ENCODE measurements around the gene ZNF718.
"Not testable (repeated sequence)": the region's sequence is repeated elsewhere in the genome, so short reads cannot be mapped to it uniquely, and the experiment has no call there.

ZNF718 gene

DNA sequence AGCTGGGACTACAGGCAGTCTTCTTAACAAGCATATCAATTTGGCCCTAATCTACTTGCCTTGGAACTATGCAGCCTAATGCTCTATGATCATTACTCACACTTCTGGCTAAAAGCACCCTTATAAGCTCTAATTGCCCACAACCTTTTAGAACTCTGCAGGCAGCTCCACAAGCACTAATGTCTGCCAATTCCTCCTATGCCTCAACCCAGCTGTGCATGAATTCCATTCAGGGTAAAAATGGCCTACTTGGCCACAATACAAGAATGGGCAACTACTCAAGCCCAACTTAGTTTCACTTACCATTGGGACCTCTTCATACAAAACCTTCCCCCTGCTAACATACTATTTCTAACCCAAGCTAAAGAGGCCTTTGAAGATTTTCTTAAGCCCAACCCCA, 51.7 kb downstream of the ZNF718 start:
- Histone ChIP-seq H3K9me3 (no peaks in the 10 kb centered on the region; the same call in 1 of the 2 replicates), H3K4me1 (no peaks in the 10 kb centered on the region)
- TF ChIP-seq, protein P1, sequence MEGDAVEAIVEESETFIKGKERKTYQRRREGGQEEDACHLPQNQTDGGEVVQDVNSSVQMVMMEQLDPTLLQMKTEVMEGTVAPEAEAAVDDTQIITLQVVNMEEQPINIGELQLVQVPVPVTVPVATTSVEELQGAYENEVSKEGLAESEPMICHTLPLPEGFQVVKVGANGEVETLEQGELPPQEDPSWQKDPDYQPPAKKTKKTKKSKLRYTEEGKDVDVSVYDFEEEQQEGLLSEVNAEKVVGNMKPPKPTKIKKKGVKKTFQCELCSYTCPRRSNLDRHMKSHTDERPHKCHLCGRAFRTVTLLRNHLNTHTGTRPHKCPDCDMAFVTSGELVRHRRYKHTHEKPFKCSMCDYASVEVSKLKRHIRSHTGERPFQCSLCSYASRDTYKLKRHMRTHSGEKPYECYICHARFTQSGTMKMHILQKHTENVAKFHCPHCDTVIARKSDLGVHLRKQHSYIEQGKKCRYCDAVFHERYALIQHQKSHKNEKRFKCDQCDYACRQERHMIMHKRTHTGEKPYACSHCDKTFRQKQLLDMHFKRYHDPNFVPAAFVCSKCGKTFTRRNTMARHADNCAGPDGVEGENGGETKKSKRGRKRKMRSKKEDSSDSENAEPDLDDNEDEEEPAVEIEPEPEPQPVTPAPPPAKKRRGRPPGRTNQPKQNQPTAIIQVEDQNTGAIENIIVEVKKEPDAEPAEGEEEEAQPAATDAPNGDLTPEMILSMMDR (IDR thresholded peaks at IDR 0.05; ENCODE audit: low read depth, low read length) = no peak

DNA sequence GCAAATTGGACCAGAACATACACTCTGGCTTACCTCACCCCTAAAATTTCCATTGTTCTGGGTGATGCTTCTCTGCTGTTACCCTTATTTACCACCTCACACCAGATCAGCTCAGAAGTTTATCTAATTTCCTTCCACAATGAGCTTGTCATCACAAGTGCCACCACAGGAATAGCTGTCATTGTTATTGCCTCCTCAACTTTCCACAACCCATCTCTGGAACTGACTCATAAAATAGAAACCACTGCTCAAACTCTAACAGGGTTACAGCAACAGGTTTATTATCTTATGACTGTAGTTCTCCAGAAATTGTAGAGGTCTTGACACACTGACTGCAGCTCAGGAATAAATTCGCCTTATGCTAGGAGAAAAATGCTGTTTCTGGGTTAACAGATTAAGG, 52.7 kb downstream of the ZNF718 start:
- Histone ChIP-seq H3K36me3 (no peaks in the 10 kb centered on the region), H3K4me3 (ENCODE audit: low read depth, low read length) (no peak overlapping the region), H3K27me3 (no peaks in the 10 kb centered on the region), H3K4me1 (no peaks in the 10 kb centered on the region), H3K9me3 (no peaks in the 10 kb centered on the region; the same call in 1 of the 2 replicates)
- DNase-seq = no peak
- TF ChIP-seq, protein P1 (IDR thresholded peaks at IDR 0.05; ENCODE audit: low read depth, low read length) = no peak

More for the DNA sequence above, 51.7 kb downstream of the ZNF718 start:
- Histone ChIP-seq H3K27me3 (no peaks in the 10 kb centered on the region), H3K36me3 (no peaks in the 10 kb centered on the region), H3K4me3 (ENCODE audit: low read depth, low read length) (no peak overlapping the region)
- DNase-seq = no peak

DNA sequence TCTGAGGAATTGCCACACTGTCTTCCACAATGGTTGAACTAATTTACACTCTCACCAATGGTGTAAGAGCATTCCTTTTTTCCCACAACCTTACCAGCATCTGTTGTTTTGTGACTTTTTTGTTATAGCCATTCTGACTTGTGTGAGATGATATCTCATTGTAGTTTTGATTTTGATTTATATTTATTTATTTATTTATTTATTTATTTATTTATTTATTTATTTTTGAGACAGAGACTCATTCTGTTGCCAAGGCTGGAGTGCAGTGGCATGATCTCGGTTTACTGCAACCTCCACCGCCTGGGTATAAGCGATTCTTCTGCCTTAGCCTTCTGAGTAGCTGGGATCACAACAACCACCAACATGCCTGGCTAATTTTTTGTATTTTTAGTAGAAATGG, 57.9 kb downstream of the ZNF718 start:
- DNase-seq; H3K9me3 ChIP-seq; H3K36me3 ChIP-seq; H3K4me3 ChIP-seq (ENCODE audit: low read depth, low read length); H3K4me1 ChIP-seq; H3K27me3 ChIP-seq: not testable (repeated sequence)

DNA sequence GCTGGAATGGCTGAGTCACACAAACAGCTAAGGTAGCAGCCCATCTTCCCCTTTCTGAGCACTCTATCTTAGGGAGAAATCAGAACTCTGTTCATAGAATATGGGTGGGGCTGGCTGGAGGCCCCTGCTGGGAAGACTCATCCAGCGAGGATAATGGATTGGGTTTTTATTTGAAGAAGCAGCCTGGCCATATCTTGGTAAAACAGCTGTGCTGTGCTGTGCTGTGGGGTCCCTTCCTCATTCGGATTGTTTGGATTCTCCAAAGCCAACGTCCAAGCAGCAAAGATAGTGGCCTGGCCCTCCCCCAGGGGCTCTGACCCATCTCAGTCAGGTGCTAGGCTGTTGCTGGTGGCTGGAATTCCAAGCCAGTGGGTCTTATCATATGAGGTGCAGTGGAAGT, 63.8 kb downstream of the ZNF718 start:
- Histone ChIP-seq H3K27me3 (no peaks in the 10 kb centered on the region), H3K4me1 (no peaks in the 10 kb centered on the region), H3K36me3 (no peaks in the 10 kb centered on the region), H3K4me3 (ENCODE audit: low read depth, low read length) (no peak overlapping the region), H3K9me3 (no peaks in the 10 kb centered on the region)
- TF ChIP-seq, protein P1 (IDR thresholded peaks at IDR 0.05; ENCODE audit: low read depth, low read length) = no peak
- DNase-seq = no peak

DNA sequence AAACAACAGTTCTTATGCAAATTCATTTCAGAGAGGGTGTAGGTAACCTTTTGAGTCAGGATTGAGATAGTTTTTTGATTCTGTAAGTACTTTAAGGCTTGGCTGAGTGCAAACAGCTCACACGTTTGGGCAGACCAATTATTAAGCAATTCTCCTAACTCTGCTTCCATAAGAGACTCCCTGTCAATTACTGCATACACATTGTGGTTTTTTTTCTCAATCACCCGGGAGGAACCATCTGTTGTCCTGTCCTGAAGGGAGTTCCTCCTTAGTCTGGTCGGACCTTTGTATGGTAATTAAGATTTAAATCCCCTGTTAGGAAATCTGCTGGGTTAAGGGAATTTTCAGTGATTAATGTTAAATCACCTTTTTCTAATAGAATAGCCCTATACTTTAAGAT, 70.9 kb downstream of the ZNF718 start:
- DNase-seq; H3K9me3 ChIP-seq; H3K4me1 ChIP-seq; H3K36me3 ChIP-seq; H3K27me3 ChIP-seq; H3K4me3 ChIP-seq (ENCODE audit: low read depth, low read length): not testable (repeated sequence)

DNA sequence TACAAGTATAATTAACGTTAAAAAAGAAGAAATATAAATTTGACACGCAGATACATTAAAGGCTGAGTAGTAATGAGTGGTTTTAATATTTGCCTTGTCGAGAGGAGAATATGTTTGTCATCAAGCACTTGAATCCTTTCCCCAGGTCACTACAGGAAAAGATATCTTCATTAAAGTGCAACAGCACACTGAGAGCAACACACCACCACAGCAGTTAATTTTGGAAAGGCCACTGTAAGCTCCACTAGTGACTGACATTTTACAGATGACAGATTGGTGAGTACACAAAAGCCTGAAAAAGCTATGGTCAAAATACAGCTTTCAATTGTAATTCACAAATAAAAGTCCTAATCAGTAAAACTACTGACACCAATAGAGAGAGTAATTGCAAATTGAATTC, 76.6 kb downstream of the ZNF718 start:
- H3K4me3 ChIP-seq (ENCODE audit: low read depth, low read length) = no peak overlapping the region
- no peak for DNase-seq
- no peaks in the 10 kb centered on the region for H3K36me3 ChIP-seq
- TF ChIP-seq, protein P1 (IDR thresholded peaks at IDR 0.05; ENCODE audit: low read depth, low read length) = no peak
- H3K9me3 ChIP-seq = peaks cover 3% of the 10 kb centered on the region; the same call in 1 of the 2 replicates
- H3K27me3 ChIP-seq = no peaks in the 10 kb centered on the region
- H3K4me1 ChIP-seq = no peaks in the 10 kb centered on the region

DNA sequence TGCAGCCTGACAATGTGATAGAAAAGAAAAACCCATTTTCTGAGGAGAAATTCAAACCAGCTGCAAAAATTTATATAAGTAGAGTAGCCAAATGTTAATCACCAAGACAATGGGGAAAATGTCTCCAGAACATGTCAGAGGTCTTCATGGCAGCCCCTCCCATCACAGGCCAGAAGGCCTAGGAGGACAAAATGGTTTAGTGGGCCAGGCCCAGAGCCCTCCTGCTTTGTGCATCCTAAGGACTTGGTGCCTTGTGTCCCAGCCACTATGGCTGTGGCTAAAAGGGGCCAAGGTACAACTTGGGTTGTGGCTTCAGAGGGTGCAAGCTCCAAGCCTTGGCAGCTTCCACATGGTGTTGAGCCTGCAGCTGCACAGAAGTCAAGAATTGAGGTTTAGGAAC, 78.5 kb downstream of the ZNF718 start:
- not testable (repeated sequence) for H3K4me3 ChIP-seq (ENCODE audit: low read depth, low read length); H3K27me3 ChIP-seq; H3K4me1 ChIP-seq; H3K9me3 ChIP-seq; H3K36me3 ChIP-seq; DNase-seq

DNA sequence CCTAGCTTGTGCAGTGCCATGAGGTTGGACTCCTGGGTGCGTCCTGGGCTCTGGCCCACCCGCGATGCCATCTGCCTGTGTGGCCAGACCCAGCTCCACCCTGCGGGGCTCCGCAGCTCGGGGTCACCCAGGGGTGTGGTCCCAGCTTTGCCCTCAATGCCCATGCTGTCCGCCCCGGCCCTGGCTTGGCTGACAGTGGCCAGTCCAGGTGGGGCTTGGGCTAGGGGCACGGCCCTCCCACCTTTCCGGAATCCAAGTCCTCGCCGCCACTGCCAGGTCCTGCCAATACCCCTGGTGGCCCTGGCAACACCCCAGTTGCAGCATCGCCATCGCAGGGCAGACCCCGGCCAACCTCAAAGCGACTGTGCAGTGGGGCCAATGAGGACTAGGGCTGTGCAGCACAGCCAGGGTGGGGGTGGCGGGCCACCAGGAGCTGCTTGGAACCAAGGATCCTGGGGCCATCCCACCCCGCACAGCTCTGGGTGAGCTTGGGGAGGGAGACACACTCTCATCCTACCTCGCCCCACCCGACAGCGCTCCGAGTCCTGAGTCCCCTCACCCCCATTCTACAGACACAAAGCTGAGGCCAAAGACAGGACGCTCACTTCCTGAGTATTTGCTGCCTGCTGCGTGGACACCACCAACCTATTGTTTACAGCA, 80.9 kb downstream of the ZNF718 start:
- Histone ChIP-seq H3K27me3 (no peaks in the 10 kb centered on the region), H3K4me3 (ENCODE audit: low read depth, low read length) (no peak overlapping the region), H3K36me3 (no peaks in the 10 kb centered on the region), H3K4me1 (no peaks in the 10 kb centered on the region), H3K9me3 (peaks cover 3% of the 10 kb centered on the region; the same call in 1 of the 2 replicates)
- no peak for DNase-seq
- TF ChIP-seq, protein P1 (IDR thresholded peaks at IDR 0.05; ENCODE audit: low read depth, low read length) = no peak

All from BE2C (cell line).